CD14-positive monocyte (primary cell): ENCODE measurements around the gene MTA1. TPM values are rescaled to one million over a fixed set of nuclear protein-coding genes. Genes with fewer than 3 reads are reported as not detected.

Experiments used
- DNase-seq, 3 donors: peaks; one replicate each; pipeline ENCODE4 v3.0.0-alpha.2; 2011 to 2022
- H2AFZ ChIP-seq: 2 replicates; pipeline ENCODE4 v1.6.0; 2012; ENCODE audit warnings: mild to moderate bottlenecking, low read depth, low read length, inconsistent platforms; ENCODE audit not compliant: insufficient read depth, poor library complexity, severe bottlenecking
- H3K27ac ChIP-seq, 2 donors: 1 replicate in 1 of 2; 2 replicates in 1 of 2; pipeline ENCODE4 v1.5.1; 2012 to 2013; ENCODE audit warnings: low read length in 2 of 2, control low read depth in 1 of 2, inconsistent platforms in 1 of 2, low read depth in 1 of 2, mild to moderate bottlenecking in 1 of 2
- H3K27me3 ChIP-seq, 2 donors: one replicate each; pipeline versions ENCODE4 v1.6.0 to v1.6.1; 2011 to 2013; ENCODE audit warnings: low read length in 2 of 2; ENCODE audit not compliant: control insufficient read depth in 2 of 2, insufficient read depth in 2 of 2
- H3K36me3 ChIP-seq, 2 donors: replicated peaks in 1 of 2; 1 replicate in 1 of 2; 2 replicates in 1 of 2; pipeline versions ENCODE4 v1.5.1 to v1.6.1; 2012 to 2013; ENCODE audit warnings: low read length in 2 of 2, control low read depth in 1 of 2, inconsistent platforms in 1 of 2, mild to moderate bottlenecking in 1 of 2; ENCODE audit not compliant: insufficient read depth in 2 of 2, control insufficient read depth in 1 of 2
- H3K4me1 ChIP-seq, 2 donors: 1 replicate in 1 of 2; 2 replicates in 1 of 2; pipeline versions ENCODE4 v1.5.1 to v1.6.1; 2012 to 2013; ENCODE audit warnings: low read length in 2 of 2, control low read depth in 1 of 2, inconsistent platforms in 1 of 2, mild to moderate bottlenecking in 1 of 2, moderate library complexity in 1 of 2; ENCODE audit not compliant: insufficient read depth in 2 of 2, control insufficient read depth in 1 of 2
- H3K4me2 ChIP-seq: replicated peaks from 2 replicates; pipeline ENCODE3; 2012; ENCODE audit warnings: low read length, moderate library complexity, mild to moderate bottlenecking; ENCODE audit not compliant: poor library complexity, severe bottlenecking; ENCODE audit errors: extremely low read depth
- H3K4me3 ChIP-seq, 3 experiments: fragments of 200-600 bp in 1 of 3; sonication (generic) in 1 of 3; replicated peaks in 1 of 3; 1 replicate in 2 of 3; 2 replicates in 1 of 3; pipeline ENCODE4 v1.5.1; 2011 to 2013; ENCODE audit warnings: low read length in 3 of 3, mild to moderate bottlenecking in 3 of 3, control low read depth in 2 of 3, low read depth in 2 of 3, inconsistent platforms in 1 of 3, moderate library complexity in 1 of 3
- H3K79me2 ChIP-seq: 2 replicates; pipeline ENCODE4 v1.6.0; 2012; ENCODE audit warnings: mild to moderate bottlenecking, control low read depth, inconsistent platforms, low read length, moderate library complexity; ENCODE audit not compliant: insufficient read depth
- H3K9ac ChIP-seq: 2 replicates; pipeline ENCODE4 v1.6.0; 2017; ENCODE audit warnings: low read length, mild to moderate bottlenecking; ENCODE audit not compliant: insufficient read depth, poor library complexity, severe bottlenecking
- H3K9me3 ChIP-seq, 2 donors: replicated peaks in 1 of 2; 1 replicate in 1 of 2; 2 replicates in 1 of 2; pipeline versions ENCODE4 v1.5.1 to v1.6.1; 2012 to 2013; ENCODE audit warnings: low read length in 2 of 2, control low read depth in 1 of 2; ENCODE audit not compliant: control insufficient read depth in 1 of 2, insufficient read depth in 1 of 2
- H4K20me1 ChIP-seq: 2 replicates; pipeline ENCODE4 v1.6.0; 2012; ENCODE audit warnings: mild to moderate bottlenecking, low read length, control low read depth, moderate library complexity; ENCODE audit not compliant: insufficient read depth
- H3K27ac Mint-ChIP-seq, 7 donors: one replicate each; pipeline ENCODE4 v1.8.0; 2020; ENCODE audit warnings: mild to moderate bottlenecking in 7 of 7, mixed read lengths in 7 of 7, moderate library complexity in 6 of 7, inconsistent platforms in 2 of 7
- H3K27me3 Mint-ChIP-seq, 3 donors: one replicate each; pipeline ENCODE4 v1.8.0; 2021 to 2022; ENCODE audit warnings: low read depth in 3 of 3, mild to moderate bottlenecking in 3 of 3, mixed read lengths in 3 of 3, moderate library complexity in 3 of 3, inconsistent platforms in 1 of 3
- H3K36me3 Mint-ChIP-seq, 2 donors: one replicate each; pipeline ENCODE4 v1.8.0; 2020; ENCODE audit warnings: mixed read lengths in 2 of 2, inconsistent platforms in 1 of 2, mild to moderate bottlenecking in 1 of 2
- H3K4me1 Mint-ChIP-seq: one replicate; pipeline ENCODE4 v1.8.0; 2020; ENCODE audit warnings: mild to moderate bottlenecking, mixed read lengths
- H3K4me3 Mint-ChIP-seq, 2 donors: one replicate each; pipeline ENCODE4 v1.8.0; 2020; ENCODE audit warnings: mild to moderate bottlenecking in 2 of 2, mixed read lengths in 2 of 2, moderate library complexity in 1 of 2
- H3K9me3 Mint-ChIP-seq, 7 donors: one replicate each; pipeline ENCODE4 v1.8.0; 2020 to 2022; ENCODE audit warnings: mixed read lengths in 7 of 7, mild to moderate bottlenecking in 6 of 7, moderate library complexity in 6 of 7, inconsistent platforms in 2 of 7
- WGBS: methylation state at CpG from one replicate; pipeline ENCODE4 v1.1.5; 2013; ENCODE audit warnings: missing lambda C conversion rate; ENCODE audit not compliant: insufficient coverage; 5-methylcytosine and 5-hydroxymethylcytosine counted together
- intact Hi-C, 2 donors: fragments of 100-400 bp; cut with micrococcal nuclease; formaldehyde crosslinking; loops; one replicate each; pipeline versions ENCODE4 v1.15.0 to v1.15.1; 2023
- polyA plus RNA-seq, 3 donors: library from polyadenylated mRNA; depleted of rRNA in 1 of 3; unstranded in 2 of 3; stranded (reverse) in 1 of 3; fragments of 300-500 nt in 2 of 3; fragments of >200 nt in 1 of 3; fragmentation: Illumina TruSeq in 2 of 3; gene quantifications; 1 replicate in 2 of 3; 2 replicates in 1 of 3; pipeline ENCODE4 v1.2.3, GENCODE V29; 2012 to 2021
- TF ChIP-seq, protein P1 (sequence below): fragments of 200-600 bp; IDR thresholded peaks from one replicate; pipeline ENCODE4 v1.8.0; 2022; ENCODE audit warnings: antibody characterized with exemption, mild to moderate bottlenecking

Gene MTA1
- polyA plus RNA-seq, 3 donors: 0.91 to 102 (median 2.0) TPM

DNA sequence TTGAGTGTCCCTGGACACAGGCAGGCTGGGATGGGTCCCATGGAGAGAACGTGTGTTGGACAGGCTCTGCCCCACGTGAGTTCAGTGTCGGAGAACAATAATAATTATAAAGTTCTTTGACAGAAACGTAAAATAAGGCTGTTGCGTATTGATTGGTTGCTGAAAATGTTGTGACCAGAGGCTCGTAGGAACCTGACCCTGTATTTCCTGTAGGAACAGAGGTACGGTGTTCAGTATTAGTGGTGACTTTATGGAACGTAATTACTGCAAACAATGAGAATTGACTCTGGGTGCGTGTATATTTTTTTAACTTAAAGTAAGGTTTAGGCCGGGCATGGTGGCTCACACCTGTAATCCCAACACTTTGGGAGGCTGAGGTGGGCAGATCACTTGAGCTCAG, 7.8 kb downstream of the MTA1 start:
- Histone ChIP-seq H2AFZ (no peak overlapping the region), H3K27me3 (no peaks in the 10 kb centered on the region), H3K4me1 (peaks cover 0 to 4% of the 10 kb centered on the region in 2 donors), H3K36me3 (peaks cover 8 to 30% of the 10 kb centered on the region in 2 donors), H3K4me3 (no peak overlapping the region), H3K27ac (no peak overlapping the region), H3K9me3 (peaks cover 0 to 5% of the 10 kb centered on the region in 2 donors), H3K9ac (no peak overlapping the region), H4K20me1 (peaks cover 71% of the 10 kb centered on the region), H3K79me2 (peaks cover 62% of the 10 kb centered on the region), H3K4me2 (no peak overlapping the region)
- WGBS: 97% methylated on average over 8 of the region's 10 CpGs
- TF ChIP-seq, protein P1, sequence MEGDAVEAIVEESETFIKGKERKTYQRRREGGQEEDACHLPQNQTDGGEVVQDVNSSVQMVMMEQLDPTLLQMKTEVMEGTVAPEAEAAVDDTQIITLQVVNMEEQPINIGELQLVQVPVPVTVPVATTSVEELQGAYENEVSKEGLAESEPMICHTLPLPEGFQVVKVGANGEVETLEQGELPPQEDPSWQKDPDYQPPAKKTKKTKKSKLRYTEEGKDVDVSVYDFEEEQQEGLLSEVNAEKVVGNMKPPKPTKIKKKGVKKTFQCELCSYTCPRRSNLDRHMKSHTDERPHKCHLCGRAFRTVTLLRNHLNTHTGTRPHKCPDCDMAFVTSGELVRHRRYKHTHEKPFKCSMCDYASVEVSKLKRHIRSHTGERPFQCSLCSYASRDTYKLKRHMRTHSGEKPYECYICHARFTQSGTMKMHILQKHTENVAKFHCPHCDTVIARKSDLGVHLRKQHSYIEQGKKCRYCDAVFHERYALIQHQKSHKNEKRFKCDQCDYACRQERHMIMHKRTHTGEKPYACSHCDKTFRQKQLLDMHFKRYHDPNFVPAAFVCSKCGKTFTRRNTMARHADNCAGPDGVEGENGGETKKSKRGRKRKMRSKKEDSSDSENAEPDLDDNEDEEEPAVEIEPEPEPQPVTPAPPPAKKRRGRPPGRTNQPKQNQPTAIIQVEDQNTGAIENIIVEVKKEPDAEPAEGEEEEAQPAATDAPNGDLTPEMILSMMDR: no peak
- intact Hi-C loops: no loop called here
- H3K4me1 Mint-ChIP-seq: peaks cover 7% of the 10 kb centered on the region
- H3K4me3 Mint-ChIP-seq: no peak overlapping the region
- H3K36me3 Mint-ChIP-seq: peaks cover 21 to 66% of the 10 kb centered on the region in 2 donors
- H3K27me3 Mint-ChIP-seq: peaks cover 0 to 2% (median 0%) of the 10 kb centered on the region in 3 donors
- no peak for DNase-seq
- peaks cover 0 to 4% (median 2%) of the 10 kb centered on the region in 7 donors for H3K9me3 Mint-ChIP-seq
- no peak overlapping the region for H3K27ac Mint-ChIP-seq

DNA sequence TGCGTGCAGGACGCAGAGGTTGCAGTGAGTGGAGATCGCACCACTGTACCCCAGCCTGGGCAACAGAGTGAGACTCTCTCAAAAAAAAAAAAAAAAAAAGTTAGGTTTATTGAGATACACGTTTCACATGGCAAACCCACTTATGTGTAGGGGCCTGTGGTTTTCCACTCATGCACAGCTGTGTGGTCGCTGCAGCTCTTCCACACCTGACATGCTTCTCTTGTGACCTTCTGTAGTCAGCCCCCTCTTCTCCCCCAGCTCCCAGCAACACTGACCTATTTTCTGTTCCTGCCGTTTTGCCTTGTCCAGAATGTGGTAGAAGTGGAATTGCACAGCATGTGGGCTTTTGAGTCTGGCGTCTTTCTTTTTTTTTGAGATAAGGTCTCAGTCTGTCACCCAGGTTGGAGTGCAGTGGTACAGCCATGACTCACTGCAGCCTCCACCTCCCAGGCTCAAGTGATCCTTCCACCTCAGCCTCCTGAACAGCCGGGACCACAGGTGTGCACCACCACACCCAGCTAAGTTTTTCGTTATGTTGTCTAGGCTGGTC, 8.4 kb downstream of the MTA1 start:
- Histone ChIP-seq H3K4me3 (no peak overlapping the region), H3K4me1 (no peaks in the 10 kb centered on the region), H3K27ac (no peak overlapping the region), H2AFZ (no peak overlapping the region), H3K9ac (no peak overlapping the region), H3K36me3 (peaks cover 8 to 30% of the 10 kb centered on the region in 2 donors), H3K27me3 (no peaks in the 10 kb centered on the region), H3K9me3 (peaks cover 0 to 5% of the 10 kb centered on the region in 2 donors), H3K79me2 (peaks cover 62% of the 10 kb centered on the region), H4K20me1 (peaks cover 70% of the 10 kb centered on the region), H3K4me2 (no peak overlapping the region)
- intact Hi-C loops: no loop called here
- peaks cover 0 to 2% (median 0%) of the 10 kb centered on the region in 3 donors for H3K27me3 Mint-ChIP-seq
- no peak for DNase-seq
- H3K27ac Mint-ChIP-seq: peak overlapping the region in 1 of 7 donors; percentile 50
- H3K36me3 Mint-ChIP-seq: peaks cover 21 to 62% of the 10 kb centered on the region in 2 donors
- H3K4me1 Mint-ChIP-seq: peaks cover 4% of the 10 kb centered on the region
- no peak overlapping the region for H3K4me3 Mint-ChIP-seq
- TF ChIP-seq, protein P1: no peak
- H3K9me3 Mint-ChIP-seq: peaks cover 0 to 4% (median 2%) of the 10 kb centered on the region in 7 donors
- WGBS: 100% methylated on average over 2 of the region's 9 CpGs
